ENCODE data around the gene CORO7. TPM values are rescaled to one million over a fixed set of nuclear protein-coding genes. Genes with fewer than 3 reads are reported as not detected.
A peak's percentile ranks its signal among the peaks of the same experiment; 100 is the strongest.

CORO7 gene
- total RNA-seq, 2 donors from 2014 or later, result 15.6 to 19.5 TPM

DNA sequence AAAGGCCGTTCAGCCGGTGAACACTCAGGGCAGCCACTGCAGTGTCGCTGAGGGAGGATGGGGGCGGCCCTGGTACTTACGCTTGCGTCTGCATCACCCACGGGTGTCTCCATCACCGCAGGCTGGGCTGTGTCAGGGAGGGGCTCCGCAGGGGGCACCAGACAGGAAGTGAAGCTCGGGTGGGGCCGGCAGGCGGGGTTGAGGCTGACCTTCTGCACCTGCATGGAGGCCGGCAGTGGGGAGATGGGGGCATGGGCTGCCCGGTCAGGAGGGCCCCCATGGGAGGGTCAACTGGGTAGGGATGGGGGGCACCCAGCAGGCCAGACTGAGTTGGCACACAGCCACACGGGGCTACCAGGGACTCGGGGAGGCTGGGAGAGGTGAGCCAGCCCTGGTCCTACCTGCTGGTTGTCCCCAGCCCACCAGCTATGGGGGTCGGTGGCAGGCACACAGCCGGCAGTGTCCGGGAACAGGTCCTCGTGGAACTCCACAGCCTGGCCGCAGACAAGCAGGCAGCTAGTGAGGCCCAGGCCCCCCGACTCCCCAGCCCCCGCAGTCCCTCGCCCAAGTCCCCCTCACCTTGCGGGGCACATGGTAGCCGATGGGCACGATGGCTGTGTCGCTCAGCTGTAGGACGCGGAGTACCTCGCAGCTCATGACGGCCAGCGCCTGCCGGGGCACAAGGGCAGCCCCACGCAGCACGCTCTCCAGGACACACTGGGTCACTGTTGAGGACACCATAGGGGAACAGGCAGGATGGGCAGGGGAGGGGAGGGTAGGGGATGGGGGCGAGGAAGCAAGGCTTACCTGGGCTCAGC lies 52.0 kb downstream of the CORO7 start:
- DNase-seq, result no peak
- intact Hi-C loops (cut with DNase I), result no loop called here
- ATAC-seq, result no peak

GRCh38 chr16:4362476-4363135 lies 53.8 kb downstream of the CORO7 start:
- intact Hi-C loops (cut with DNase I), result no loop called here
- ATAC-seq, result no peak
- no peak for DNase-seq

DNA sequence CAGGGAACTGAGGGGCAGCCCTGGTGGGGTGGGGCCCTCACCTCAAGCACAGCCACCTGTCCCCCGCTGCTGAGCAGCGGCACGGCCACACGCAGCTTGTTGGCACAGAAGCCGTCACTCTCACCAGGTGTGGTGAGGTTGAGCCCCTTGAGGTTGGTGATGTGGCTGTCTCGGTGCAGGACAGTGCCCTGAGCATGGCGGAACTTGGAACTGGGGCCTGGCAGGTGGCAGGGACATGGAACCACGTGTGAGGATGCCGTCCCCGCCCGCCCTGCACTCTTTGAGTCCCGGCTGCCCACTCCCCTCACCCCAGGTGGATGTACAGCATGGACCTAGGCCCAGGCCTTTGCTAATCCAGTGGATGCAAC lies 54.5 kb downstream of the CORO7 start:
- ATAC-seq (no peak), DNase-seq (no peak)
- intact Hi-C loops (cut with DNase I), result no loop called here

DNA sequence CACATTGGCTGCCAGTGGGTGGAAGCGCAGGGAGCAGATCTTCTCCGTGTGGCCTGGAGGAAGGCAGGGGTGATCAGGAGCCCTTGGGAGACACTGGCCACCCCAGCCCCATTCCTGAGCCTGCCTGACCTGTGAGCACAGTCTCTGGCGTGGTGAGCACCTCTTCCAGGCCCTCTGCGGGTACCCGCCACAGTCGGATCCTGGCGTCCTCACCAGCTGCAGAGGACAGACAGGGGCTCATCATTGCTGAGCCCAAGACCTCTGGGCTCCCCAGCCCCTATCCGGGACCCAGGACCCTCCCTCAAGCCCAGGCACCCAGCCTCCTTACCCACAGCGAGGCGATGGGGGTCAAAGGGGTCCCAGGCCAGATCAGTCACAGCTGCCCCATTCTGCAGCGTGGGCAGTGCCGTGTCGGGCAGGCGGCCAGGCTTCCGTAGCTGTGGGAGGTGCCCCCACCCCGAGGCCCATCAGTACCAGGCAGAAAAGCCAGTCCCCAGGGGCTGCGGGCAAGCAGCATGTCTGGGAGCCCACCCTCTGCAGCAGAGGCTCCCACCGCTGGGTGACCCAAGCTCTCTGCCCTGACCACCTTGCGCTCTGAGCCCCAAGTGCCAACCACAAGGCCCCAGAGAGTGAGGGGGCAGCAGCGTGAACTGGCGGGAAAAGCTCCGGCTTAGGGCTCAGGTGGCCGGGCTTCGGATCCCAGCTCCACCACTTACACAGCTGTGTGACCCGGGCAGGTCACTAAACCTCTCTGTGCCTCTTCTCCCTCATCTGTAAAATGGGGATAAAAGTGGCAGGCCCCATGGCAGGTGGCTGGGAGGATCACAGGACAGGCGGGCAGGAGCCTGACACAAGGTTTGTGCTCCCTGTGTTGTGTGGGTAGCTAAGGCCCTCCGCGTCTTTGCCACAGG lies 55.1 kb downstream of the CORO7 start:
- DNase-seq (no peak), ATAC-seq (no peak)
- intact Hi-C loops (cut with DNase I), result no loop called here

DNA sequence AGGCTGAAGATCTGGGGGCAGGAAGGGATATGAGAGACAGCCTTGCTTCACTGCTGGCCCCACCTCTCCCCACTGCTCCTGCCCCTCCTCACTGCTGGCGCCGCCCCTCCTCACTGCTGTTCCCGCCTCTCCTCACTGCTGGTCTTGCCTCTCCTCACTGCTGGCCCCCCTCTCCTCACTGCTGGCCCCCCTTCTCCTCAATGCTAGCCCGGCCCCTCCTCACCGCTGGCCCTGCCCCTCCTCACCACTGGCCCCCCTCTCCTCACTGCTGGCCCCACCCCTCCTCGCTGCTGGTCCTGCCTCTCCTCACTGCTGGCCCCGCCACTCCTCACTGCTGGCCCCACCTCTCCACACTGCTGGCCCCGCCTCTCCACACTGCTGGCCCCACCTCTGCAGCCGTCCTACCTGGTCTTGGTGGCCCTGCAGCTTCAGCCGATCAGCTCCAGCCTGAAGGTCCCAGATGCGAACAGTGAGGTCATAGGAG lies 55.8 kb downstream of the CORO7 start:
- ATAC-seq, result peak in 1 of 2 donors; percentile 13
- intact Hi-C loops (cut with DNase I), result no loop called here

DNA sequence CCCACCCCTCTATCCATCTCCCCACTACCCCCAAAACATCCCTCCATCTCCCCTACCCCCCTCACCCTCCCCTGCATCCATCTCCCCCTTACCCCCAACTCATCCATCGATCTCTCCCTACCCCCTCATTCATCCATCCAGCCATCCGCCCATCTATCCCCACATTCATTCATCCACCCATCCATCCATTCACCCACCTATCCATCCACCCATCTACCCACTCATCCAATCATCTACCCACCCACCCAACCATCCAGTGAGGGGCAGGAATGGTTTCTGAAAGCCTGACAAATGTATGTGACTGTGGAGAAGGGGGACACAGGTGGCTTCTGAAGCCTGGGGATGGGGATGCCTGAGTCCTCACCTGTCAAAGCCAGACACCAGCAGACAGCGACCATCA lies 56.5 kb downstream of the CORO7 start:
- DNase-seq (no peak), ATAC-seq (no peak)
- intact Hi-C loops (cut with DNase I), result loop anchor here (1.0 to 10.0 kb wide), 3 partner anchors 42 to 595 kb away; partner anchors contain the start of gene SEC14L5 (in 1 of the 2)

More for the DNA sequence above, 55.8 kb downstream of the CORO7 start:
- no peak for DNase-seq

- peak; percentile 65 for DNase-seq
- peak; percentile 67 to 68 for ATAC-seq
- intact Hi-C loops (cut with DNase I), result loop anchor here (1.0 to 10.0 kb wide), 3 partner anchors 43 to 596 kb away; partner anchors contain the start of gene SEC14L5 (in 1 of the 2)
These were observed 57.4 kb downstream of the CORO7 start for GRCh38 chr16:4358831-4359561.

GRCh38 chr16:4358236-4358635 lies 58.2 kb downstream of the CORO7 start:
- ATAC-seq, result no peak
- no peak for DNase-seq
- intact Hi-C loops (cut with DNase I), result loop anchor here (2.0 to 10.0 kb wide), 2 partner anchors 45 to 597 kb away; partner anchors contain the start of gene SEC14L5 (in 1 of the 2)

DNA sequence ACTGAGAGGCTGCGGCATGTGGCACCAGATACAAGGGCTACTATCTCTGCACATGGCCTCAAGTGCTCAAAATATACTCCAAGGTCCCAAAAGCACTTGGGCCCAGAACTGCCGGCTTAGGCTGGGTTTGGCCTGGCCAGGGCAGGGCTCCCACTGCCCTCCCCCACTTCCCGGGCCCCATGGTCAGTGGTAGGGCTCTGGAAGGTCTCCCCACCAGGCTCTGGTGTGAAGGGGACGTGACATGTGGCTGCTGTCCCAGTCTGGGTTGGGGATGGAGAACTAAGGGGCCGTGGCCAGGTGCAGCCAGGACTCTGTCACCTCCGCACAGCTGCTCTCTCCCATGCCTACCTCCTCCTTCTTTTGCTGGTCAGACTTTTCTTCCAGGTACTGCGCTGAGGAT lies 59.6 kb downstream of the CORO7 start:
- no peak for DNase-seq
- intact Hi-C loops (cut with DNase I), result loop anchor here in 1 of 2 donors (10.0 kb wide), 1 partner anchor 598 kb away; the partner anchor contains the start of gene SEC14L5
- ATAC-seq, result no peak

GRCh38 chr16:4354512-4355409 lies 61.6 kb downstream of the CORO7 start:
- intact Hi-C loops (cut with DNase I), result loop anchor here in 1 of 2 donors (10.0 kb wide), 1 partner anchor 600 kb away; the partner anchor contains the start of gene SEC14L5
- DNase-seq (no peak), ATAC-seq (no peak)

DNA sequence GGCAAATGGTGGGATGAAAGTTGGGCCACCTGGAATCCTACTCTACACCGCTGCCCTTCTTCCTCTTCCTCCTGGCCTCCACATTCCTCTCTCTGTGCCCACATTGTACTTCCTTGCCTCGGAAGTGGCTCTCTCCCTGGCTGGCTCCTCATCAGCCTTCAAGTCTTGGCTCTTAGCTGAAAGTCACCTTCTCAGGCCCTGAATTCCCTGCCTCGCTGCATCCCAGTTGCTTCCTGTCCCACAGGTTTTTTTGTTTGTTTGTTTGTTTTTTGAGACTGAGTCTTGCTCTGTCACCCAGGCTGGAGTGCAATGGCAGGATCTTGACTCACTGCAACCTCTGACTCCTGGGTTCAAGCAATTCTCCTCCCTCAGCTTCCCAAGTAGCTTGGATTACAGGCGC lies 62.7 kb downstream of the CORO7 start:
- DNase-seq (no peak), ATAC-seq (no peak)
- intact Hi-C loops (cut with DNase I), result loop anchor here in 1 of 2 donors (10.0 kb wide), 1 partner anchor 601 kb away; the partner anchor contains the start of gene SEC14L5

GRCh38 chr16:4352843-4353242 lies 63.6 kb downstream of the CORO7 start:
- DNase-seq, result no peak
- intact Hi-C loops (cut with DNase I), result loop anchor here in 1 of 2 donors (10.0 kb wide), 1 partner anchor 602 kb away; the partner anchor contains the start of gene SEC14L5
- ATAC-seq, result no peak

DNA sequence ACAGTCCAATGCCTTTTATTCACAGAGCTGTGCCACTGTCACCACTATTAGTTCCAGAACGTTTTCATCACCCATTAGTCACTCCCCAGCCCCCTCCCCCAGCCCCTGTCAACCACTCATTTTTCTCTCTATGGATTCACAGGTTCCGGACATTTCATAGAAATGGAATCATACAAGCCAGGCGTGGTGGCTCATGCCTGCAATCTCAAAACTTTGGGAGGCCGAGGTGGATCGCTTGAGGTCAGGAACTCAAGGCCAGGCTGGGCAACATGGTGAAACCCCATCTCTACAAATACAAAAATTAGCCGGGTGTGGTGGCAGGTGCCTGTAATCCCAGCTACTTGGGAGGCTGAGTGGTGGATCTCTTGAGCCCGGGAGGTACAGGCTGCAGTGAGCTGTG lies 64.5 kb downstream of the CORO7 start:
- DNase-seq (no peak), ATAC-seq (no peak)
- intact Hi-C loops (cut with DNase I), result loop anchor here in 1 of 2 donors (10.0 kb wide), 1 partner anchor 603 kb away; the partner anchor contains the start of gene SEC14L5

DNA sequence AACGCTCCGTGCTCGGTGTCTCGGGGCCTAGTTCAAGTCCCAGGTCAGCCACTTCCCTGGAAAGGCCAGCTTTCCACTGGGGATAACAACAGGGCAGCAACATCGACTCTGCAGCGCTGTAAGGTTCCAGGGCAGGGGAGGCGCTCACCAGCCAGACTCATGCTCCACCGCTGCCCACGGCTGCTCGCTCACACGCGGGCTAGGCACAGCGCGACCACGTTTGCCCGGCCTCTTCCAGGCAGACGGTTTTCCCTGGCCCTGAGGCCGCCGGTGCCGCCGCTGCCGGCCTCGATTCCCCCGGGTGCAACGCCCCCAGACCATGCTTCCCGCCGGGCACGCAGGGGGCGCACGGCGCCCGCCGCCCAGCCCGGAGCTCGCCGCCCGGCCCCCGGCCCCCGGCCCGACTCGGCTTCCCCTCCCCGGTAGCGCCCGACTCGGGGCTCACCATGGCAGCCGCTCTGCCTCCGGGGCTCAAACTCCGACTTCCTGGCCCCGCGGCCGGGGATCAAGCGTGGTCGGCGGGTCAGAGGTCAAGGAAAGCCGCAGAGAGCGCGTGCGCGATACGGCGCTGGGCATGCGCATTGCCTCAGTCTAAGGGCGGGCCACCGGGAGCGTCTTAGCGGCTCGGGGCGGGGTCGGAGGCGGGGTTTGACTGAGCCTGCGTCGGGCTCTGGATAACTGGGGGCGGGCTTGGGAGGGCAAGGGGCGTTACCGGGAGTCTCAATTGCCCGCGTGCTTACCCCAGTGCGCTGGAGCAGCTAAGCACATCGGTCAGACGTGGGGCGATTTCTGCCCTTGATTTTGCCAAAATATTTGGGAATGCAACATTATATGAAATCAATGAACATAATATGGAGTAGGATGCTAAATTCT lies 65.4 kb downstream of the CORO7 start, which contains the start of gene PAM16:
Gene PAM16, minus strand, starts transcription at position 535 of the 873 bp plus-strand sequence. Its CDS starts 87 bp downstream, at position 448.
- ATAC-seq (peak; percentile 95 to 96), DNase-seq (peak; percentile 99)
- intact Hi-C loops (cut with DNase I), result loop anchor here in 1 of 2 donors (10.0 kb wide), 1 partner anchor 604 kb away; the partner anchor contains the start of gene SEC14L5

DNA sequence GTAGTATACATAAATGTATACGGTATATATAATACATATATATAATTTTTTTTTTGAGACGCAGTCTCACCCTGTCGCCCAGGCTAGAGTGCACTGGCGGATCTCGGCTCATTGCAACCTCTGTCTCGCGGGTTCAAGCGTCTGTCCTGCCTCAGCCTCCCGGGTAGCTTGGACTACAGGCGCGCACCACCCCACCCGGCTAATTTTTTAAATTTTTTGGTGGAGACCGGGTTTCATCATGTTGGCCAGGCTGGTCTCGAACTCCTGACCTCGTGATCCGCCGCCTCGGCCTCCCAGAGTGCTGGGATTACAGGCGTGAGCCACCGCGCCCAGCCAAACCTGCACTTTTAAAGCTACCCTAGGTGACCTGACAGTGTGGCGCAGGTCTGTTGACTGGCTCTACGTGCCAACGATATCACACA lies 66.0 kb downstream of the CORO7 start:
- no peak for ATAC-seq
- intact Hi-C loops (cut with DNase I), result loop anchor here in 1 of 2 donors (10.0 kb wide), 1 partner anchor 604 kb away; the partner anchor contains the start of gene SEC14L5
- no peak for DNase-seq

DNA sequence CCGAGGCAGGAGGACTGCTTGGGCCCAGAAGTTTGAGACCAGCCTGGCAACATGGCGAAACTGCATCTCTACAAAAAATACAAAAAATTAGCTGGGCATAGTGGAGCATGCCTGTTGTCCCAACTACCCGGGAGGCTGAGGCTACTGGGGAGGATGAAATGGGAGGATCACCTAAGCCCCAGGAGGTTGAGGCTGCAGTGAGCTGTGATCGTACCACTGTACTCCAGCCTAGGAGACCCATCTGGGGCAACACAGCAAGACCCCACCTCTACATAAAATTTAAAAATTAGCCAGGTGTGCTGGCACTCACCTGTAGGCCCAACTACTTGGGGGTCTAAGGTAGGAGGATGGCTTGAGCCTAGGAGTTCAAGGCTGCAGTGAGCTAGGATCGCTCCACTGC lies 67.1 kb downstream of the CORO7 start:
- ATAC-seq (no peak), DNase-seq (no peak)
- intact Hi-C loops (cut with DNase I), result no loop called here
